Ovary (tissue), 3 donors: ENCODE measurements around the gene PNPLA1.

ENCODE experiments used
- CTCF ChIP-seq, 3 donors: fragments of 450-650 bp in 2 of 3; fragments of 200-600 bp in 1 of 3; IDR thresholded peaks; one replicate each; pipeline versions ENCODE4 v1.5.1 to v1.8.0; 2016 to 2022; ENCODE audit warnings: antibody characterized with exemption in 3 of 3, mild to moderate bottlenecking in 1 of 3
- POLR2A ChIP-seq: fragments of 450-650 bp; IDR thresholded peaks from one replicate; pipeline ENCODE4 v1.6.1; 2017; ENCODE audit warnings: antibody characterized with exemption, mild to moderate bottlenecking, moderate library complexity
- donor health status: DM: no; HTN: no; CAD: no.

GRCh38 chr6:36349240-36349639, 79.4 kb downstream of the PNPLA1 start:
- TF ChIP-seq CTCF (IDR thresholded peaks at IDR 0.05), result no peak
- no peak for TF ChIP-seq POLR2A
